NB4 (cell line): ENCODE data around the gene OMG.

Source experiments
- MYC ChIP-seq: IDR thresholded peaks from 2 replicates; pipeline ENCODE4 v1.6.1; 2011; ENCODE audit warnings: low read depth, low read length
- POLR2A ChIP-seq: IDR thresholded peaks from 2 replicates; pipeline ENCODE4 v1.6.1; 2011; ENCODE audit warnings: mild to moderate bottlenecking; ENCODE audit not compliant: insufficient read length; ENCODE audit errors: extremely low read depth
- TF ChIP-seq, protein P1 (sequence below): IDR thresholded peaks from one replicate; pipeline ENCODE4 v1.5.1; 2012; ENCODE audit warnings: low read depth, low read length

DNA sequence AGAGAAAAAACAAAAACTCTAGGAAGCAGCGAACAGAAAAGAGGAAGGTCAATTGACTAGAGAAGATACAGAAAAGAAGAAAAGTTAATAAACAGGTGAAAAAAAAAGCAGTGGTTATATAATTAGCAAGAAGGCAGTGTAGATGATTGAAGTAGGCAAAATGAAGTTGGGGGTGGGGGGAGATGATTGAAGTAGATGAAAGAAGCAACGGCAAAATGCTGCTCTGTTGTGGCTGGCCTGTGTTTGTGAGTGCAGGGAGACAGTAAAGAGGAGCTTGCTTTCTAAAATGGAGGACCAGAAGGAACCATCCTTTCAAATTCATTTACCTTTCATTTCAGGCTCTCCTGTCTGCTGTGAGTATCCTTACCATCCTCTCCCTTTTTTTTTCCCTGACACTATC, 13.2 kb upstream of the OMG start:
- TF ChIP-seq, protein P1, sequence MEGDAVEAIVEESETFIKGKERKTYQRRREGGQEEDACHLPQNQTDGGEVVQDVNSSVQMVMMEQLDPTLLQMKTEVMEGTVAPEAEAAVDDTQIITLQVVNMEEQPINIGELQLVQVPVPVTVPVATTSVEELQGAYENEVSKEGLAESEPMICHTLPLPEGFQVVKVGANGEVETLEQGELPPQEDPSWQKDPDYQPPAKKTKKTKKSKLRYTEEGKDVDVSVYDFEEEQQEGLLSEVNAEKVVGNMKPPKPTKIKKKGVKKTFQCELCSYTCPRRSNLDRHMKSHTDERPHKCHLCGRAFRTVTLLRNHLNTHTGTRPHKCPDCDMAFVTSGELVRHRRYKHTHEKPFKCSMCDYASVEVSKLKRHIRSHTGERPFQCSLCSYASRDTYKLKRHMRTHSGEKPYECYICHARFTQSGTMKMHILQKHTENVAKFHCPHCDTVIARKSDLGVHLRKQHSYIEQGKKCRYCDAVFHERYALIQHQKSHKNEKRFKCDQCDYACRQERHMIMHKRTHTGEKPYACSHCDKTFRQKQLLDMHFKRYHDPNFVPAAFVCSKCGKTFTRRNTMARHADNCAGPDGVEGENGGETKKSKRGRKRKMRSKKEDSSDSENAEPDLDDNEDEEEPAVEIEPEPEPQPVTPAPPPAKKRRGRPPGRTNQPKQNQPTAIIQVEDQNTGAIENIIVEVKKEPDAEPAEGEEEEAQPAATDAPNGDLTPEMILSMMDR, result no peak
- TF ChIP-seq POLR2A, result no peak
- TF ChIP-seq MYC, result no peak
